DND-41 (cell line): ENCODE data around the gene RNF157.

ENCODE experiments used
- ATAC-seq: fragments of 200-7000 bp; cut with Tn5 transposase; 3 replicates; pipeline ENCODE4 v1.9.1; 2021; ENCODE audit warnings: low read depth; ENCODE audit not compliant: insufficient read depth
- DNase-seq: peaks from one replicate; pipeline ENCODE4 v3.0.0-alpha.2; 2020
- H2AFZ ChIP-seq: 2 replicates; pipeline ENCODE4 v1.6.0; 2012; ENCODE audit warnings: low read depth, low read length
- H3K27ac ChIP-seq: 2 replicates; pipeline ENCODE4 v1.5.1; 2012; ENCODE audit warnings: low read length, inconsistent platforms
- H3K27me3 ChIP-seq: fragments of 200-600 bp; sonication (generic); 2 replicates; pipeline ENCODE4 v1.6.0; 2012; ENCODE audit warnings: low read length, mild to moderate bottlenecking, inconsistent platforms; ENCODE audit not compliant: insufficient read depth, poor library complexity
- H3K36me3 ChIP-seq: 2 replicates; pipeline ENCODE4 v1.5.1; 2012; ENCODE audit warnings: low read length, inconsistent platforms; ENCODE audit not compliant: insufficient read depth
- H3K4me1 ChIP-seq: 2 replicates; pipeline ENCODE4 v1.5.1; 2012; ENCODE audit warnings: mild to moderate bottlenecking, low read length; ENCODE audit not compliant: insufficient read depth
- H3K4me2 ChIP-seq: 2 replicates; pipeline ENCODE4 v1.6.0; 2012; ENCODE audit warnings: mild to moderate bottlenecking, moderate library complexity, low read length, inconsistent platforms; ENCODE audit not compliant: insufficient read depth
- H3K4me3 ChIP-seq, 2 experiments: fragments of 200-600 bp in 1 of 2; shearing (Covaris generic) in 1 of 2; 2 replicates each; pipeline ENCODE4 v1.5.1; 2012 to 2016; ENCODE audit warnings: inconsistent platforms in 2 of 2, low read length in 2 of 2, mild to moderate bottlenecking in 2 of 2, low read depth in 1 of 2, moderate library complexity in 1 of 2
- H3K79me2 ChIP-seq: 2 replicates; pipeline ENCODE4 v1.6.0; 2012; ENCODE audit warnings: low read length, inconsistent platforms; ENCODE audit not compliant: insufficient read depth
- H3K9ac ChIP-seq: 2 replicates; pipeline ENCODE4 v1.6.0; 2012; ENCODE audit warnings: low read depth, mild to moderate bottlenecking, inconsistent platforms, low read length, moderate library complexity
- H3K9me3 ChIP-seq: 2 replicates; pipeline ENCODE4 v1.5.1; 2012; ENCODE audit warnings: low read length, moderate library complexity, mild to moderate bottlenecking, inconsistent platforms; ENCODE audit not compliant: insufficient read depth, severe bottlenecking
- H4K20me1 ChIP-seq: 2 replicates; pipeline ENCODE4 v1.6.0; 2012; ENCODE audit warnings: low read length; ENCODE audit not compliant: insufficient read depth
- EZH2 ChIP-seq: IDR thresholded peaks from 3 replicates; pipeline ENCODE4 v1.6.1; 2012; ENCODE audit warnings: borderline replicate concordance, low read depth, mild to moderate bottlenecking, moderate library complexity, low read length, inconsistent platforms; ENCODE audit not compliant: severe bottlenecking
- TF ChIP-seq, protein P1 (sequence below): IDR thresholded peaks from 2 replicates; pipeline ENCODE4 v1.5.1; 2012; ENCODE audit warnings: borderline replicate concordance, low read length, moderate library complexity, mild to moderate bottlenecking; ENCODE audit not compliant: poor library complexity, severe bottlenecking; ENCODE audit errors: extremely low read depth

The RNF157 gene

DNA sequence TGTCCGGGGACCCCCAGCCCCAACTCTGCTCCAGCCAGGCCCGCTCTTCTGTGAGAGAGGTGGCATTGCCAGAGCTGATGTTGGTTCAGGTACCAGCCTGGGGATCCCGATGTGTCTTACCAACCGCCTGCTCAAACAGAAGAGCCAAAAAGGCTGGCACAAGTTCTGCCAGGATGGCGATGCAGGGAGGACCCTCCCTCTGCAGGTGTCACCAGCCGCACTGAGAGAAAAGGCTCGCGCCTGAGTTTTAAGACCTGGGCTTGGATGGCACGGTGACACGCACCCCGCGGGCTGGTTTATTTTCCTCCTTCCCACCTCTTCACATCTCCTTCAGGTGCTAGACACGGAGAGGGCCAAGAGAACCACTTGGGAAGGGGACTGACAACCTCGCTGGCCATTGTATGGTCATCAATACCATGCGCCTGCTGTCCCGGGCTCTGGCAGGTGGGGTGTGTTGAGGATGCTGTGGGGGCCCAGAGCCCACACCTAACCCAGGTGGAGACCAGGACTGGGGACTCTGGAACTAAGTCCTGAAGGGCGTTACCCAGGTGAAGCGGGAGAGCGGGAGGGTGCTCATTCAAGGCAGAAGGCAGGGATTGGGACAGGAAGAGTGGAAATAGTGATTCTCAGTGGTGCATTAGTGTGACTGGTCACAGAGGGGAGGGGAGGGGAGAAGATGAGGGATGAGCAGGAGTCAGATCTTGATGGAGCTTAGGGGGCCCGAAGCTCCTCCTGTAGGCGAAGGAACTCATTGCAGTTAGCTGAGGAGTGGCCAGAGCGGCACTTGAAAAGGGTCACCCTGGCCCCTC lies 115.5 kb downstream of the RNF157 start:
- no peaks in the 10 kb centered on the region for H3K9me3 ChIP-seq
- no peak overlapping the region for H3K27ac ChIP-seq
- H2AFZ ChIP-seq = no peak overlapping the region

DNA sequence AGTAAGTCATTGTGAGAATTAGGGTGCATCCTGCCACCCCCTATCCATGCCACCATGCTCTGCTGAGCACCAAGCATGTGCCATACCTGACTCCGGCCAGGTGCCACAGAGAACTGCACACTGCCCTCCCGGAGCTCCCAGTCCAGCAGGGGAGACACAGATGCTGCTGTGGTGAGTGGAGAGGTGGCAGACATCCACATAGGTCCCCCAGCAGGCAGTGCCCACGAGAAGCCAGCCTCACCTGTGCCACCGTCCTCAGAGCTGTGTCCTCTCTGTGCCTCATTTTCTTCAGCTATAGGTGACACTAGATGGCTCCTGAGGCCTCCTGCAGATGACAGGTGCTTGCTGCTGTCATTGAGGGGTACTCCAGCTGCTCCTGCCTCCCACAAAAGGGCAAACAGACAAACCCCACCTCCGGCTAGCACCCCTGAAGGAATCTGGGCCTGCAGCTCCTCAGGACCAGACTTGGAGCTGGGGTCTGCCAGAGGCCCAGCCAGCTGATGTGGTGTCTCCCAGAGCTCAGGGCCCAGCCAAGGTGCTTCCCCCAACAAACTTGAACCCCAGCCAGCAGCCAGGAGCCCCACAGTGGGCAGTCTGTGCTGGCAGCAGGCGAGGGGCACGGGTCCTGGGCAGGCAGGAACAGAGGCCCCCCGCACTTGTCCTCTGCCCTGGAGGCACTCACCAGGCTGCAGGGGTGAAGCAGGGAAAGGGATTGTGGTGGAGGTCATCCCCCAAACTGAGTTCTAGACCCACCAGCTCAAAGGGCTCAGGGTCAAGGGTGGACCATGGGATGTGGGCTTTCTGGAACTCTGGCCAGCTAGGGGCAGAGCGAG lies 116.3 kb downstream of the RNF157 start:
- no peak for TF ChIP-seq EZH2
- TF ChIP-seq, protein P1, sequence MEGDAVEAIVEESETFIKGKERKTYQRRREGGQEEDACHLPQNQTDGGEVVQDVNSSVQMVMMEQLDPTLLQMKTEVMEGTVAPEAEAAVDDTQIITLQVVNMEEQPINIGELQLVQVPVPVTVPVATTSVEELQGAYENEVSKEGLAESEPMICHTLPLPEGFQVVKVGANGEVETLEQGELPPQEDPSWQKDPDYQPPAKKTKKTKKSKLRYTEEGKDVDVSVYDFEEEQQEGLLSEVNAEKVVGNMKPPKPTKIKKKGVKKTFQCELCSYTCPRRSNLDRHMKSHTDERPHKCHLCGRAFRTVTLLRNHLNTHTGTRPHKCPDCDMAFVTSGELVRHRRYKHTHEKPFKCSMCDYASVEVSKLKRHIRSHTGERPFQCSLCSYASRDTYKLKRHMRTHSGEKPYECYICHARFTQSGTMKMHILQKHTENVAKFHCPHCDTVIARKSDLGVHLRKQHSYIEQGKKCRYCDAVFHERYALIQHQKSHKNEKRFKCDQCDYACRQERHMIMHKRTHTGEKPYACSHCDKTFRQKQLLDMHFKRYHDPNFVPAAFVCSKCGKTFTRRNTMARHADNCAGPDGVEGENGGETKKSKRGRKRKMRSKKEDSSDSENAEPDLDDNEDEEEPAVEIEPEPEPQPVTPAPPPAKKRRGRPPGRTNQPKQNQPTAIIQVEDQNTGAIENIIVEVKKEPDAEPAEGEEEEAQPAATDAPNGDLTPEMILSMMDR = no peak
- Histone ChIP-seq H3K27me3 (no peaks in the 10 kb centered on the region), H2AFZ (no peak overlapping the region), H3K4me2 (no peak overlapping the region), H3K4me1 (peaks cover 11% of the 10 kb centered on the region), H3K4me3 (no peak overlapping the region), H3K27ac (no peak overlapping the region), H3K9ac (no peak overlapping the region), H4K20me1 (no peaks in the 10 kb centered on the region), H3K79me2 (no peaks in the 10 kb centered on the region), H3K36me3 (no peaks in the 10 kb centered on the region), H3K9me3 (no peaks in the 10 kb centered on the region)
- no peak for ATAC-seq
- DNase-seq = no peak

More for the DNA sequence above, 115.5 kb downstream of the RNF157 start:
- Histone ChIP-seq H4K20me1 (no peaks in the 10 kb centered on the region), H3K9ac (no peak overlapping the region), H3K36me3 (no peaks in the 10 kb centered on the region), H3K4me3 (no peak overlapping the region), H3K79me2 (no peaks in the 10 kb centered on the region), H3K27me3 (no peaks in the 10 kb centered on the region), H3K4me1 (peaks cover 11% of the 10 kb centered on the region), H3K4me2 (no peak overlapping the region)
- no peak for ATAC-seq
- TF ChIP-seq, protein P1 = peak; percentile 42
- TF ChIP-seq EZH2 = no peak
- no peak for DNase-seq

DNA sequence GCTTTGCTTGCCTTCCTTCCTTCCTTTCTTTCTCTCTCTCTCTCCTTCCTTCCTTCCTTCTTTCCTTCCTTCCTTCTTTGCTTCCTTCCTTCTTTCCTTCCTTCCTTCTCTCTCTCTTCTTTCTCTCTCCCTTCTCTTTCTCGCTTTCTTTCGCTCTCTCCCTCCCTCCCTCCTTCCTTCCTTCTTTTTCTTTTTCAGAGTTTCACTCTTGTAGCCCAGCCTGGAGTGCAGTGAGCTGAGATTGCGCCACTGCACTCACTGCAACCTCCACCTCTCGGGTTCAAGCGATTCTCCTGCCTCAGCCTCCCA lies 117.1 kb downstream of the RNF157 start:
- Histone ChIP-seq H4K20me1 (no peaks in the 10 kb centered on the region), H3K27me3 (no peaks in the 10 kb centered on the region), H3K4me2 (no peak overlapping the region), H3K4me3 (no peak overlapping the region), H3K27ac (no peak overlapping the region), H3K9ac (no peak overlapping the region), H3K79me2 (no peaks in the 10 kb centered on the region), H2AFZ (no peak overlapping the region), H3K4me1 (peaks cover 11% of the 10 kb centered on the region), H3K9me3 (no peaks in the 10 kb centered on the region), H3K36me3 (no peaks in the 10 kb centered on the region)
- TF ChIP-seq EZH2 = no peak
- TF ChIP-seq, protein P1 = no peak
- ATAC-seq (no peak), DNase-seq (no peak)
